Uterus (tissue), 2 donors: ENCODE results near the gene KCNN3.

Experiments used
- POLR2A ChIP-seq, 2 donors: fragments of 450-650 bp; IDR thresholded peaks; one replicate each; pipeline ENCODE4 v1.6.1; 2016; ENCODE audit warnings: antibody characterized with exemption in 2 of 2, mild to moderate bottlenecking in 1 of 2, moderate library complexity in 1 of 2
- TF ChIP-seq, protein P1 (sequence below), 4 experiments: fragments of 200-600 bp in 2 of 4; fragments of 450-650 bp in 2 of 4; sonication (generic) in 2 of 4; IDR thresholded peaks; one replicate each; pipeline ENCODE4 v1.5.1; 2016 to 2019; ENCODE audit warnings: antibody characterized with exemption in 4 of 4, mild to moderate bottlenecking in 2 of 4, moderate library complexity in 1 of 4

GRCh38 chr1:154780541-154780940 is 89.5 kb downstream of the KCNN3 start:
- no peak for TF ChIP-seq POLR2A (IDR thresholded peaks at IDR 0.05)
- TF ChIP-seq, protein P1, sequence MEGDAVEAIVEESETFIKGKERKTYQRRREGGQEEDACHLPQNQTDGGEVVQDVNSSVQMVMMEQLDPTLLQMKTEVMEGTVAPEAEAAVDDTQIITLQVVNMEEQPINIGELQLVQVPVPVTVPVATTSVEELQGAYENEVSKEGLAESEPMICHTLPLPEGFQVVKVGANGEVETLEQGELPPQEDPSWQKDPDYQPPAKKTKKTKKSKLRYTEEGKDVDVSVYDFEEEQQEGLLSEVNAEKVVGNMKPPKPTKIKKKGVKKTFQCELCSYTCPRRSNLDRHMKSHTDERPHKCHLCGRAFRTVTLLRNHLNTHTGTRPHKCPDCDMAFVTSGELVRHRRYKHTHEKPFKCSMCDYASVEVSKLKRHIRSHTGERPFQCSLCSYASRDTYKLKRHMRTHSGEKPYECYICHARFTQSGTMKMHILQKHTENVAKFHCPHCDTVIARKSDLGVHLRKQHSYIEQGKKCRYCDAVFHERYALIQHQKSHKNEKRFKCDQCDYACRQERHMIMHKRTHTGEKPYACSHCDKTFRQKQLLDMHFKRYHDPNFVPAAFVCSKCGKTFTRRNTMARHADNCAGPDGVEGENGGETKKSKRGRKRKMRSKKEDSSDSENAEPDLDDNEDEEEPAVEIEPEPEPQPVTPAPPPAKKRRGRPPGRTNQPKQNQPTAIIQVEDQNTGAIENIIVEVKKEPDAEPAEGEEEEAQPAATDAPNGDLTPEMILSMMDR (IDR thresholded peaks at IDR 0.05), result no peak
